Activated T-helper 1 cell treated with anti-CD3 and anti-CD28 coated beads, Interleukin-2, amount 50 U/mL, for 16 hours (primary cell): ENCODE measurements around the gene SLC31A2.

Experiments used
- DNase-seq, 2 donors: peaks; one replicate each; pipeline ENCODE4 v3.0.0-alpha.2; 2020; ENCODE audit warnings: low read depth in 1 of 2, low spot score in 1 of 2

The SLC31A2 gene

DNA sequence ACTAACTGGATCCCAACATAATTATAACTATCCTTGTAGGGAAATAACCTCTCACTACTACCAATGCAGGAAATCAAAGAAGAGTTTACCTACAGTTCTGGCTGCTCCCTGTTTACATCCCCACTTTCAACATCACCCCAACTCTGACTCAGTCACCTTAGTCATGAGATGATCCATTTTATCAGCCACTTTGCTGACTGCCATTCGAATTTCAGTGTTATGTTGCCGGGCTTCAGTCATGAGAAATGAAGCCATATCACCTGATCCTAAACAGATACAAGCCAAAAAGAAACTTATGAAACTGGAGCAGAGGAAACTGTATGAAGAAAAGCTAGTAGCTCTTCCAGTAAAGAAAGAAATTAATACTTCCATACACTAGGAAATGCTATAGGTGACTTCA, 33.7 kb downstream of the SLC31A2 start:
- no peak for DNase-seq

DNA sequence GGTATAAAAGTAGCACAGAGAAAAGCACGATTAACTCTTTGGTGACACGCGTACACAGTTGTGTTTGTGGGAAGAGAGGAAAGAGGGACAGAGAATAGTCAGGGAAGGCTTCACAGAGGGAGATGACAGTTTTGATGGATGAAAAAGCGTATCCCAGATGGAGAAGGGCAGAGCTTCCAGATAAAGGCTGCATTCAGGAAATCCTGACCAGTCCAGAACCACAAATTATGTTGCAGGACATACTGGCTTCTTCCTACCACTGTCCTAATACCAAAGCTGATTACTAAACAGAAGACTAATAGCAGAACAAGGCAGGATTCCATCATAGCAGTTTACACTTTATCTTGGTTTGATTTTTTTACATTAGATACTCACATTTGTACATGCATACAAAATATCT, 34.5 kb downstream of the SLC31A2 start:
- no peak for DNase-seq

DNA sequence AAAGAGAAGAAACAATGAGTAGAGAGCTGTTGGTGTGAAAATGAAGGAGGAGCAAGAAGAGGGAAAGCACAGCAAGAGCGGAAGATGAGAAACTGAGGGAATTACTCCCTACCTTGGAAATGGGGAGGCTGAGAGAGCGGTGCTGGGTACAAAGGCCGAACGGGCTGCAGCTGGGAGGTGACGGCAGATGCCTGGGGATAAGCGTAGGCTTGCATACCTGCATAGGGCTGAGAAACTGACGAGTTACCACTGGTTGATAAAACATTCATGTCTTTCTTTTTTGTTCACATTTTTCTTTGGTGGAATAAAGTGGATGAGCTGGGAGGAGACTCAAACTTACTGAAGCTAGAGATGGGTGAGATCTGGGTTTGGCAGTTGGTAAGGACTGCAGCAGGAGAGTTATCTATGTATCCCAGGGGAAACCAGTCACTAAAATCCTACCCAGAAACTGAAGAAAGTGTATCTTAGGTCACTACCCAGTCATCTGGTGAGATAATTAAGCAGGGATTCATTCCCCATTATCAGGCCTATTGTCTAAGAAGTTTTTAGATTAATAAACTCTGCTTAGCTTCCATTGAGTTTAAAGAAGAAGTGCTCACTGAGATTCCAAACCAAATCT, 35.4 kb downstream of the SLC31A2 start:
- DNase-seq, result no peak

DNA sequence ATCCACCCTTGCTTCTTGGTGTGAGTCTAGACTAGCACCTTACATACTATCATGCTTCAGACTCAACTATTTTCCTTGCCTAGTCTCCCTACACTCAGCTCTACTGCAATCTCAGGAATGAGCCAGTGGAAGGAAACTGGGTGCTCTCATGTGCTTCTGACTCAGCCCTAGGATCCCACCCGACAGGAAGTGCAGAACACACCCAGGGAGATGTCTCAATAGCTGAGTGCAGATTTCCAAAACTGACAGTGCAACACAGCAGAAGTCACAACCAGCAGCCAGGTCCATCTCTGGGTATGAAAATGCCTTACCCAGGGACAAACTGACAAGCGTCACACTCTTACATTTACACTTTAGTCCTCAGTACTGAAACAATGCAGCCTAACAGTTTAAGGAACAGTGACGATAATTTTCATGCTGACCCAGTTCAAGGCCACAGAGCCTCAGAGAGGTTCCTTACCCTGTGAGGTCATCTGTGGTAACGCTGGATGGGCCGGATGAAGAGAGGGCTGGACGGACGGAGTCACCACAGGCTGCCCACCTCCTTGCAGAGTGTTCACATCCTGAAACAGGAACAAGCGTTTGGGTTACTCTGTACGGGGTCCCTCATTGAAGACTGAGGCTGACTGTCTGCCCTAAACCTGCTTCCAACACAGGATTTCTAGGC, 37.3 kb downstream of the SLC31A2 start:
- no peak for DNase-seq

DNA sequence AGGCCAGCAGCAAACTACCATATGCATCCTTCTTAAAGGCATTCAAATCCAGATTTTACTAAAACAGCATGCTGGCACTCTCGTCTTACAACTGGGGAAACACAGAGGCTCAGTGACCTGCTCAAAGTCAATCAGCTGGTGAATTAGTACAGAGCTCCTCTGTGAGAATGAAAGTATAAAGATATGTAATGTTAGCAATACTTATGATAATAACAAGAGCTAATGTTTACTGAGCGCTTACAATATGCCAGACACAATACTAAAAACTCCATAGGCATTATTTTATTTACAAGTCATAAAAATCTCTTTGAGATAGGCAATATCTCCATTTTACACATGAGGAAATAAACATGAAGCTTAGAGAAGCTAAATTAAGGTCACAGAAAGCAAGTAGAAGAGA, 41.6 kb downstream of the SLC31A2 start:
- no peak for DNase-seq

DNA sequence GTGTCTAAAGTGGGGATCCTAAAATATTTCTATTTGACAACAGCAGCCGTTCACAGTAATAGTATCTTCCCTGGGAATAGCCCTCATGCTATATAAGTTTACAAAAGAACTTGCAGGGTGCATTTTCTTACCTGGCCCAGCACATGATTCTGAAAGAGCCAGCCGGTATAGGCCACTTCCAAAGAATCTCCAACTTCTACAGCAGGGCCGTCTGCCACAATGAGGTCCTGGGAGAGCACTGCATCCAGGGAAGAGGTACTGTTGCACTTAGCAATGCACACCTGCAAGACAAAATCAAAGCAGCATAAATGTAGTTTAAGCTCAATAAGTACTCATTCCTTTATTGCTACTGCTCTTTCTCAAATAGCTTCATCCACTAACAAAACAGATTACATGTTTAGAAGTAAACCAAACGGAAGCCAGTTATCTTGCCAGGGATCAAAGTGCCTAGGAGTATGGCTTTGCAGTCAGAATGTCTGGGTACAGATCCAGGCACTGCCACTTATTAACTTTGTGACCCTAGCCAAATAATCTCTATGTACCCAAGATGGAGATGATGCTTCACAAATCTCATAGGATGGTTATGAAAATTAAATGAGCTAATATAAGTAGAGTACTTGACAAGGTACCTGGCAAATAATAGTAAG, 49.0 kb downstream of the SLC31A2 start:
- no peak for DNase-seq

DNA sequence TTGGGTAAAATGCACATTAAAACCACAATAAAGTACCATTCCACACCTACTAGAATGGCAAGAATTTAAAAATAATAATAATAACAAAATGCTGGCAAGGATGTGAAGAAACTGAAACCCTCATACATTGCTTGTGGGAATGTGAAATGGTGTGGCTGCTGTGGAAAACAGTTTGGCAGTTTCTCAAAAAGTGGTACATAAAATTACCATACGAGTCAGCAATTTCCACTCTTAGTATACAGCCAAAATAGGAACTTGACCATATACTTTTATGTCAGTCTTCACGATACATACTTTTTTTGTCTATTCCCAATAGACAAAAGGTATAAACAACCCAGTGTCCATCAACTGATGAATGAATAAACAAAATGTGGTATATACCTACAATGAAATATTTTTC, 54.6 kb downstream of the SLC31A2 start:
- DNase-seq, result no peak

DNA sequence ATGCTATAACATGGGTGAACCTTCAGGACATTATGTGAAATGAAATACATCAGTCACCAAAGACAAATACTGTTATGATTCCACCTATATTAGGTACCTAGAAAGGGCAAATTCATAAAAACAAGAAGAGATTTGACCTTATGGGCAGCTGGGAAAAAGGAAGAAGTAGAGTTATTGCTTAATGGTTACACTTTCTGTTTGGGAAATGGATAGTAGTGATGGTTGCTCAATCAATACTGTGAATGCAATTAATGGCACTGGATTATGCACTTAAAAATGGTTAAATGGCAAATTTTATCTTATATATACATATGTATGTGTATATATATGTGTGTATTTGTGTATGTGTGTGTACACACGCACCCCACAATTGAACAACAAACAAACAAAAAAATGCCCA, 55.1 kb downstream of the SLC31A2 start:
- DNase-seq, result no peak

DNA sequence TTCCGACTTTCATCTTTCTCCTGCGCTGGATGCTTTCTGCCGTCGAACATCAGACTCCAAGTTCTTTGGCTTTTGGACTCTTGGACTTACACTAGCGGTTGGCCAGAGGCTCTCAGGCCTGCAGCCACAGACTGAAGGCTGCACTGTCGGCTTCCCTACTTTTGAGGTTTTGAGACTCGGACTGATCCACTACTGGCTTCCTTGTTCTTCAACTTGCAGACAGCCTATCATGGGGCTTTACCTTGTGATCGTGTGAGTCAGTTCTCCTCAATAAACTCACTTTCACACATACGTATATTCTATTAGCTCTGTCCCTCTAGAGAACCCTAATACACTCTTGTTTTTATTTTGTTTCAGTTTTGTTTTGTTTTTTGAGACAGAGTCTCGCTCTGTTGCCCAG, 60.0 kb downstream of the SLC31A2 start:
- no peak for DNase-seq
